IPS-18c (cell line): ENCODE measurements around the gene PURA.

Experiments used
- H3K4me3 ChIP-seq: 2 replicates; pipeline ENCODE4 v1.7.0; 2013; ENCODE audit warnings: low read depth, mild to moderate bottlenecking, low read length, moderate library complexity; ENCODE audit not compliant: insufficient read depth
- H3K9me3 ChIP-seq: one replicate; pipeline ENCODE4 v1.6.1; 2013; ENCODE audit warnings: mild to moderate bottlenecking, low read length, moderate library complexity; ENCODE audit not compliant: control insufficient read depth, insufficient read depth

Gene PURA

GRCh38 chr5:140125637-140126036 lies 11.7 kb downstream of the PURA start, which contains the start of gene IGIP:
IGIP (plus strand) TSS chr5:140125937; CDS start chr5:140128477, 2,540 bp downstream.
- Histone ChIP-seq H3K9me3 (no peaks in the 10 kb centered on the region), H3K4me3 (no peak within 1 kb of the TSS)

DNA sequence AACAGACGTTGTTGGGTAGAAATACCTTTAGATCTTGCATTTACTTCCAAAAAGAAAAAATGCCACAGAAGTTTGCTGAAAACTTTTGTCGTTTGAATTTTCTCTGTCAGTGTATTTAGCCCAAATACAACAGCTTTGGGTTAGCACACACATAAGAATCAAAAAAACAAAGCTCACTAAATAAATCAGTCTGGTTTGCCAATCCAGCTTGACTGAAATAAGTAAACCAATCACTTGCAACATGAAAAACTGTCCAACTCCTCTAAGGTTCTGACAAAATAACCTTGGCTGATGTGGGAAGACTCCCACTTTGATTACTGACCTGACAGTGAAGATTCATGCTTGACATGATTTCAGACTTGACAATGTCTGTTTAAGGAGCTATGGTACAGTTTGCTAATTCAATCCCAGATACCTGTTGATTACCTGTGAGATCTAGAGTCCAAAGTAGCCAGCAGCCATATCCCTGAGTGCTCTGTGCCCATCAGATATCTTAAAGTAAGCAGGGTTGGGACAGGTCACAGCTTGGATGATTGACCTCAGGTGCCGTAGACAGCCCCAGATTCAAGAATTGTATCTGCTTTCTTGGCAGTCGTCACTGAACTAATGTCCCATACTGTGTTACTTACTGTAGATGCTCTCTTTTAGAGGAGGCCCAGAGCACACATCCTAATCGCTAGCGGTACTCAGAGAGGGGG lies 12.6 kb downstream of the PURA start:
- no peaks in the 10 kb centered on the region for H3K9me3 ChIP-seq
- H3K4me3 ChIP-seq = no peak overlapping the region

DNA sequence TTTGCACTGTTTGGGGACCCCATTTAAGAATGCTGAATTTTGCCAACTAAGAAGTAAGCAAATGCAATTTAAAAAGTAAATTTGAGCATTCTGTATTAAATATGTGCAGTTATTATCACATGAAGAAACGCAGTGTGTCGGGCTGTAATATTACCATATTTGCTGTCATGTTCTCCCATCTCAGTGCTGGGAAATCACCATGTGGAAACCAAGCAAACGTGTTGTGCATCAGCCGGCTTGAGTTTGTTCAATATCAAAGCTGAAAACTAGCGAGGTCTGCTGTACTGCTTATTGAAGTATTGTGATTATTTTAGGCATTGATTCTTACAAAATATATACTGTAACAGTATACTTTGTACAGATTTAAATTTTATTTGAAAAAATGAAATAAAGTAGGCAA lies 14.5 kb downstream of the PURA start:
- Histone ChIP-seq H3K4me3 (no peak overlapping the region), H3K9me3 (no peaks in the 10 kb centered on the region)

DNA sequence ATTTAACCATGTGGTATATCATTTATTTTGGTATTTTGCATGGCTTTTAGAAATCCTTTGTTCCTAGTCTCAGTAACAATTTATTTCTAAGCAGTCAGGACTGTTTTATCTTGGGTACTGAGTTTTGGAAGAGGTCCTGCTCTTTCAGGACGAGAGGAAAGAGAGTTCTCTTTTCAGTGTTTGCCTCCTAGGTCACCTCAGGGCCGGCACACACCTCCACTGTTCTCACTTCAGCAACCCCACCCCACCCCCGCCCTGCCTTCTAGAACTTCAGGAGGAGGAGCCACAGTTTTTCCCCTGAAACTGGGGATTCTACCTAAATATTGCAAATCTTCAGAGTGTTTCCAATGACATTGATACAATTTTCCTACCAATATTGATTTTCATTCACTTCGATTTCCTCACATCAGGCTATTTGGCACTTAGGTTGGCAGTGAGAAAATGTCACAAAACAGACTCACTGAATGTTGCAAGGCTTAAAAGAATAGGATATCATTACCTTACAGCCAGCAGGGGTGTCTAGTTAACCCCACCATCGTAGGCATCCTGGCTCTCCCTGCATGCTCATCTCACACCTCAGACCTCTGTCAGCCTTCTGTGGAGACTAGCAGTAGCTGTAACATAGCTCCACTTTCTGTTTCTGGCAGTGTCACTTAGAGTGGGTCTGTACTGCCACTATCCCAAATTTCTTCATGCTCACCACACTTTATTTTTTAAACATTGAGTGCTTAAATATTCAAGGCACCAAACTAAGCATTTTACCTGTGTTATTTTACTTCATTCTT lies 17.2 kb downstream of the PURA start:
- no peak overlapping the region for H3K4me3 ChIP-seq
- no peaks in the 10 kb centered on the region for H3K9me3 ChIP-seq

- H3K4me3 ChIP-seq = no peak overlapping the region
- no peaks in the 10 kb centered on the region for H3K9me3 ChIP-seq
These were observed 18.1 kb downstream of the PURA start for GRCh38 chr5:140131967-140132409.

DNA sequence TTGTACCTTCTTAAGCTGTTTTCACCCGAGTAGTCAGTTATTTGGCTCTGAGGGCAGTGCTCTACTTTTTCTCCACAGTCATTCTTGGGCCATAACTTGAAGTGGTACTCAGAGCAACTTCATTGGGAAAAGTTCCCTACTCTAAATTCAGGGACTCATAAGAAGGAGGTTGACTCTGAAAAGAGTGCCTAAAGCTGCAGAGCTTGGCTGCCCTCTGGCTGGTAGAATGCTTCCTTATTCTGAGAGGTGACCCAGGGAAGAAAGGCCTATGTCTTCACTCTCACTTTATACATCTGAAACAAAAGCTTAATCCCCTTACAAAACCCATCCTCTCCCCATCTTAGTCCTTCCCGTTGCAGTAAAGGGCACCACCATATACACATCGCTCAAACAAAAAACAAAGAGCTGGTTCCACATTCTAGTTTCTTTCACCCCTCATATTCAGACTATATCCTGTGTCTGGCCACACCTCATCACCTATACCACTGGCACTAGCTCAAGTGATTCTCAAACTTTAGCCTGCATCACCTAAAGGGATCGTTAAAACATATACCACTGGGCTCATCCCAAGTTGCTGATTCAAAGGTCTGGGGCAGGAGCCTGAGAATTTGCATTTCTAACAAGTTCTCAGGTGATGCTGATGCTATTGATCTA lies 19.7 kb downstream of the PURA start:
- H3K4me3 ChIP-seq = no peak overlapping the region
- no peaks in the 10 kb centered on the region for H3K9me3 ChIP-seq

GRCh38 chr5:140134277-140134935 lies 20.5 kb downstream of the PURA start:
- H3K4me3 ChIP-seq = no peak overlapping the region
- no peaks in the 10 kb centered on the region for H3K9me3 ChIP-seq

- no peak overlapping the region for H3K4me3 ChIP-seq
- no peaks in the 10 kb centered on the region for H3K9me3 ChIP-seq
These were observed 21.2 kb downstream of the PURA start for GRCh38 chr5:140135127-140135526.

GRCh38 chr5:140136624-140137023 lies 22.7 kb downstream of the PURA start:
- H3K4me3 ChIP-seq = no peak overlapping the region
- no peaks in the 10 kb centered on the region for H3K9me3 ChIP-seq

GRCh38 chr5:140140435-140140834 lies 26.5 kb downstream of the PURA start:
- H3K4me3 ChIP-seq = no peak overlapping the region
- H3K9me3 ChIP-seq = no peaks in the 10 kb centered on the region

GRCh38 chr5:140141241-140141640 lies 27.3 kb downstream of the PURA start:
- H3K4me3 ChIP-seq = no peak overlapping the region
- H3K9me3 ChIP-seq = no peaks in the 10 kb centered on the region

DNA sequence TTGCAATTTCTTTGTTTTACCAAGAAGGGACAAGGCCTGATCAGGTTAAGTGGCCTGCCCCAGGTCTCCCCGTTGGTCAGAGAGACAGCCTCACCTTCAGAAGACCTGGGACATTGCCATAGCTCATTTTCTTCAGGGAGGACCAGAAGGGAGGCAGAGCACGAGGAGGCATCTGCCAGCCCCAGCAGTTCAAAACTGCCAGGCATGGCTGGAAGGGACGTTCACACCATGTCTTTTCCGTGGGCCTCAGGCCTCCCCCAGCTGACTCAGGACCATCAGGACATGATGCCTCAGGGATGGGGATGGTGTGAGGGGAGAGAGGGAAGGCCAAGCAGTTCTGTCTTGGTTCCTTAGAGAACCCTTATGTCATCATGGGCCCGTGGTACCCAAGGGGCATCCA lies 28.3 kb downstream of the PURA start:
- no peak overlapping the region for H3K4me3 ChIP-seq
- H3K9me3 ChIP-seq = no peaks in the 10 kb centered on the region

- H3K4me3 ChIP-seq = no peak overlapping the region
These were observed 28.9 kb downstream of the PURA start for GRCh38 chr5:140142856-140143255.

DNA sequence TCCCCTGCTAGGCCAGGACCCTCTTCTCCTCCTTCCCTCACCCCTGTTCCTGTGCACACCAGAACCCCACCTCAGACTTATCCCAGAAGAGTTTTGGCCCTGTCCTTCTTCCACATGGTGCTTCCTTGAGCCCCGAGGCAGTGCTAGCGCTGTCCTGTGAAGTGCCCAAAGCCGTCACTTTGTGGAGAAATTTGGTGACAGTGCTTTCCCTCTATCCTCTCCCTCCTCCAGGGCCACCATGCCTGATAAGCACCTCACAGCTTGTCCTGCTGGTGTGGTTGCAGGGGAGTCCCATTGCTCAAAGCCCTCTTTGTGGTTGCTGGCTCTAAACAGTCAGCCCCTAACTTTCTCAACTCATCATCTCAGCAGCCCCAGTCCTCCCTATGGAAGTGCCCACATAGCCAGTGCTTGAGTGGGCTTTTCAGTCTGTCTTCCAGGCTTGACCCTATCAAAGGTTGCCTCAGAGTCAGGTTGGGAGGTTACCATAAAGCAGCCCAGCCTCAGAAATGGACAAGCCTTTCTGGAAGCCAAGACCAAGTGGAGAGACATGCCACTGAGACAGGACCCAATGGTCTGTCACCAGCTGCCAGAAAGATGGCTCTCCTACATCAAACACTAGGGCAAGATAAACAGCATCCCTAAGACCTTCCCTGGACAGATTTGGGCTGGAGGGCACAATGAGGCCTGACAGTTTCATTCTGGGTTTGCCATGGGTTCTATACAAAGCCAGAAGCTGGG lies 29.8 kb downstream of the PURA start:
- Histone ChIP-seq H3K9me3 (no peaks in the 10 kb centered on the region), H3K4me3 (no peak overlapping the region)

More at GRCh38 chr5:140142856-140143255, 28.9 kb downstream of the PURA start:
- H3K9me3 ChIP-seq = no peaks in the 10 kb centered on the region

DNA sequence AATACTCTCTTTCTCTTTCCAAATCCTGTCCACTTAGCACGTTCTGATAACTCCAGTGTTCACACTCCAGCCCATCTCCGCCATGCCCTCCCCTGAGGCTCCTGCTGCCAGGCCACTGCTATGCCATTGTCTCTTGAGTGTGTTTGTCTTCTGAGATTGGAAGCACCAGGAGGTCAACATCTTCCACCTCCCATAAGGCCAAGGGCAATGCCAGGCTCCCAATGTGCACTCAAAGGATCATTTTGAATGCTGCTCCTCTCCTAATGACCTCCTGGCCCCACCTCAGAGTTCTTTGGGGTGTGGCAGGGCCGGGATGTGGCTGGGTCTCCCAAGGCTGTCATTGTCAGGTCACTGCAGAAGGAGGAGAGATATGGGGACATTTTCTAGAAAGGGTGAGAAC lies 31.3 kb downstream of the PURA start:
- H3K4me3 ChIP-seq = peak overlapping the region; percentile 67; the same call in 1 of the 2 replicates
- no peaks in the 10 kb centered on the region for H3K9me3 ChIP-seq

GRCh38 chr5:140145818-140146522 lies 32.1 kb downstream of the PURA start:
- Histone ChIP-seq H3K4me3 (peak overlapping the region; percentile 67), H3K9me3 (no peaks in the 10 kb centered on the region)
